Thoracic aorta (tissue), 2 donors: ENCODE measurements around the gene VEGFA. TPM values are rescaled to one million over a fixed set of nuclear protein-coding genes. Genes with fewer than 3 reads are reported as not detected.

Source experiments
- ATAC-seq: fragments of 150-250 bp; one replicate; pipeline ENCODE4 v1.8.0; 2017; ENCODE audit warnings: low read depth; ENCODE audit not compliant: insufficient number of reproducible peaks, low FRiP score
- DNase-seq: peaks from one replicate; pipeline ENCODE4 v3.0.0-alpha.2; 2020; ENCODE audit warnings: low spot score
- H3K27ac ChIP-seq, 2 donors: fragments of 200-600 bp; sonication (generic); 1 replicate in 1 of 2; 2 replicates in 1 of 2; pipeline ENCODE4 v1.5.1; 2016; ENCODE audit warnings: mild to moderate bottlenecking in 2 of 2, moderate library complexity in 2 of 2
- H3K27me3 ChIP-seq: fragments of 200-600 bp; sonication (generic); replicated peaks from 2 replicates; pipeline ENCODE4 v1.6.0; 2016; ENCODE audit warnings: mild to moderate bottlenecking; ENCODE audit not compliant: insufficient read depth
- H3K36me3 ChIP-seq: fragments of 200-600 bp; sonication (generic); one replicate; pipeline ENCODE4 v1.5.1; 2016
- H3K4me1 ChIP-seq, 2 donors: fragments of 200-600 bp; sonication (generic); 1 replicate in 1 of 2; 2 replicates in 1 of 2; pipeline versions ENCODE4 v1.5.1 to v1.6.0; 2016; ENCODE audit warnings: low read depth in 2 of 2, mild to moderate bottlenecking in 1 of 2; ENCODE audit not compliant: control insufficient read depth in 1 of 2
- H3K4me3 ChIP-seq: fragments of 200-600 bp; sonication (generic); 2 replicates; pipeline ENCODE4 v1.5.1; 2016; ENCODE audit warnings: mild to moderate bottlenecking
- H3K9me3 ChIP-seq: fragments of 200-600 bp; sonication (generic); 2 replicates; pipeline ENCODE4 v1.5.1; 2016
- CTCF ChIP-seq: fragments of 200-600 bp; sonication (generic); IDR thresholded peaks from one replicate; pipeline ENCODE4 v1.5.1; 2019; ENCODE audit warnings: antibody characterized with exemption
- total RNA-seq, 2 donors: library from RNA; depleted of rRNA; stranded (reverse); fragments of >200 nt; gene quantifications; one replicate each; pipeline versions ENCODE4 v1.1.0 to v1.2.3, GENCODE V29; 2016

VEGFA gene
- total RNA-seq, 2 donors from 2014 or later = 36.0 to 117 TPM

- no peaks in the 10 kb centered on the region for H3K9me3 ChIP-seq
- peak overlapping the region; percentile 69 to 88 for H3K27ac ChIP-seq
- no peaks in the 10 kb centered on the region for H3K36me3 ChIP-seq
- no peak for TF ChIP-seq CTCF
- H3K4me3 ChIP-seq = peak overlapping the region; percentile 88
- H3K27me3 ChIP-seq = no peaks in the 10 kb centered on the region
- no peak for DNase-seq
- no peak for ATAC-seq
- peaks cover 5 to 51% of the 10 kb centered on the region in 2 donors for H3K4me1 ChIP-seq
Observed at GRCh38 chr6:43772681-43773049, 2.7 kb downstream of the VEGFA start.

GRCh38 chr6:43773050-43773979, 3.3 kb downstream of the VEGFA start:
- ATAC-seq = no peak
- H3K9me3 ChIP-seq = no peaks in the 10 kb centered on the region
- no peaks in the 10 kb centered on the region for H3K27me3 ChIP-seq
- H3K27ac ChIP-seq = peak overlapping the region in 1 of 2 donors; percentile 88
- H3K4me1 ChIP-seq = peaks cover 5 to 51% of the 10 kb centered on the region in 2 donors
- no peak for DNase-seq
- TF ChIP-seq CTCF = peak; percentile 27
- peaks cover 1% of the 10 kb centered on the region for H3K36me3 ChIP-seq
- H3K4me3 ChIP-seq = peak overlapping the region; percentile 88

DNA sequence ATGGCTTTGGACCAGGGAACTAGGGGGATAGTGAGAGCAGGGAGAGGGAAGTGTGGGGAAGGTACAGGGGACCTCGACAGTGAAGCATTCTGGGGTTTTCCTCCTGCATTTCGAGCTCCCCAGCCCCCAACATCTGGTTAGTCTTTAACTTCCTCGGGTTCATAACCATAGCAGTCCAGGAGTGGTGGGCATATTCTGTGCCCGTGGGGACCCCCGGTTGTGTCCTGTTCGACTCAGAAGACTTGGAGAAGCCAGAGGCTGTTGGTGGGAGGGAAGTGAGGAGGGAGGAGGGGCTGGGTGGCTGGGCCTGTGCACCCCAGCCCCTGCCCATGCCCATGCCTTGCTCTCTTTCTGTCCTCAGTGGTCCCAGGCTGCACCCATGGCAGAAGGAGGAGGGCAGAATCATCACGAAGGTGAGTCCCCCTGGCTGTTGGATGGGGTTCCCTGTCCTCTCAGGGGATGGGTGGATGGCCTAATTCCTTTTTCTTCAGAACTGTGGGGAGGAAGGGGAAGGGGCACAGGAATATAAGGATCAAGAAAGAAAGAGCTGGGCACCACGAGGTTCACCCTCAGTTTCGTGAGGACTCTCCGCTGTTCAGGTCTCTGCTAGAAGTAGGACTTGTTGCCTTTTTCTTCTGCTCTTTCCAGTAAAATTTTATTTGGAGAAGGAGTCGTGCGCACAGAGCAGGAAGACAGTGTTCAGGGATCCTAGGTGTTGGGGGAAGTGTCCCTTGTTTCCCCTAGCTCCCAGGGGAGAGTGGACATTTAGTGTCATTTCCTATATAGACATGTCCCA, 4.2 kb downstream of the VEGFA start:
- H3K4me3 ChIP-seq = peak overlapping the region; percentile 88
- H3K36me3 ChIP-seq = peaks cover 10% of the 10 kb centered on the region
- H3K4me1 ChIP-seq = peaks cover 5 to 42% of the 10 kb centered on the region in 2 donors
- ATAC-seq (no peak), DNase-seq (no peak)
- H3K27me3 ChIP-seq = no peaks in the 10 kb centered on the region
- H3K9me3 ChIP-seq = no peaks in the 10 kb centered on the region
- no peak overlapping the region for H3K27ac ChIP-seq
- no peak for TF ChIP-seq CTCF

- peak overlapping the region in 1 of 2 donors; percentile 35 for H3K27ac ChIP-seq
- H3K4me1 ChIP-seq = peaks cover 5 to 40% of the 10 kb centered on the region in 2 donors
- H3K36me3 ChIP-seq = peaks cover 12% of the 10 kb centered on the region
- no peaks in the 10 kb centered on the region for H3K27me3 ChIP-seq
- peak; percentile 83 for TF ChIP-seq CTCF
- H3K9me3 ChIP-seq = no peaks in the 10 kb centered on the region
- DNase-seq = no peak
- H3K4me3 ChIP-seq = peak overlapping the region; percentile 58
- ATAC-seq = no peak
Observed at GRCh38 chr6:43774776-43775534, 4.9 kb downstream of the VEGFA start.
